OCI-LY7 (cell line): ENCODE measurements around the gene RPL12. TPM values are rescaled to one million over a fixed set of nuclear protein-coding genes. Genes with fewer than 3 reads are reported as not detected.

Source experiments
- BruUV-seq: library from RNA; stranded (reverse); fragments of 400-500 nt; replicated peaks from 2 replicates; lab custom pipeline; 2021; lab: Mats Ljungman, UMichigan
- CTCF ChIA-PET: fragments of 300-600 bp; sonication (Branson Sonifier 250); formaldehyde crosslinking; loops from one replicate; lab custom pipeline; 2022; ENCODE audit warnings: antibody characterized with exemption; ENCODE audit not compliant: unreplicated experiment; lab: Charles Lee
- POLR2A ChIA-PET: fragments of 300-600 bp; sonication (Branson Sonifier 250); formaldehyde crosslinking; loops from one replicate; lab custom pipeline; 2022; ENCODE audit warnings: antibody characterized with exemption; lab: Charles Lee
- DNase-seq: peaks from one replicate; pipeline ENCODE4 v3.0.0-alpha.2; 2015; ENCODE audit warnings: low spot score
- H2AFZ ChIP-seq: fragments of 200-600 bp; sonication (generic), shearing (Covaris generic); 2 replicates; pipeline ENCODE4 v1.6.1; 2014; ENCODE audit warnings: mild to moderate bottlenecking, antibody characterized with exemption, low read length, moderate library complexity
- H3K27ac ChIP-seq: fragments of 200-600 bp; sonication (generic); 2 replicates; pipeline ENCODE4 v1.5.1; 2014; ENCODE audit warnings: mixed run types, low read depth, mild to moderate bottlenecking, moderate library complexity, low read length, inconsistent platforms; ENCODE audit not compliant: poor library complexity, severe bottlenecking
- H3K36me3 ChIP-seq: fragments of 200-600 bp; sonication (generic); 2 replicates; pipeline ENCODE4 v1.6.1; 2014; ENCODE audit warnings: mild to moderate bottlenecking, antibody characterized with exemption, low read length, moderate library complexity, mixed read lengths; ENCODE audit not compliant: insufficient read depth
- H3K4me1 ChIP-seq: fragments of 200-600 bp; sonication (generic); 2 replicates; pipeline ENCODE4 v1.5.1; 2014; ENCODE audit warnings: mild to moderate bottlenecking, low read length; ENCODE audit not compliant: insufficient read depth, poor library complexity, severe bottlenecking
- H3K4me2 ChIP-seq: fragments of 200-600 bp; sonication (generic); 2 replicates; pipeline ENCODE4 v1.6.1; 2014; ENCODE audit warnings: mild to moderate bottlenecking, low read length
- H3K4me3 ChIP-seq: fragments of 200-600 bp; sonication (generic); 2 replicates; pipeline ENCODE4 v1.5.1; 2014; ENCODE audit warnings: mild to moderate bottlenecking, low read depth, low read length; ENCODE audit not compliant: poor library complexity, severe bottlenecking
- H3K79me2 ChIP-seq: fragments of 200-600 bp; sonication (generic); 2 replicates; pipeline ENCODE4 v1.6.1; 2016; ENCODE audit warnings: low read depth, mild to moderate bottlenecking, low read length, moderate library complexity, mixed read lengths; ENCODE audit not compliant: insufficient read depth
- H3K9me2 ChIP-seq: fragments of 200-600 bp; sonication (generic); 2 replicates; pipeline ENCODE4 v1.6.1; 2016; ENCODE audit warnings: mild to moderate bottlenecking, low read length, mixed read lengths; ENCODE audit not compliant: insufficient read depth
- H3K9me3 ChIP-seq: fragments of 200-600 bp; sonication (generic); 2 replicates; pipeline ENCODE4 v1.6.1; 2014; ENCODE audit warnings: mild to moderate bottlenecking, mixed run types, low read length, mixed read lengths
- H4K20me1 ChIP-seq: fragments of 200-600 bp; sonication (generic); 2 replicates; pipeline ENCODE4 v1.6.1; 2014; ENCODE audit warnings: mild to moderate bottlenecking, antibody characterized with exemption, low read length, moderate library complexity, mixed read lengths; ENCODE audit not compliant: insufficient read depth
- EZH2phosphoT487 ChIP-seq: fragments of 200-600 bp; sonication (generic); IDR thresholded peaks from 2 replicates; pipeline ENCODE4 v1.6.1; 2018; ENCODE audit warnings: low read depth, borderline replicate concordance, mild to moderate bottlenecking, mixed run types, antibody characterized with exemption, low read length, moderate library complexity, mixed read lengths
- intact Hi-C: fragments of 100-400 bp; cut with micrococcal nuclease; formaldehyde crosslinking; loops from one replicate; pipeline ENCODE4 v1.10.0; 2022; ENCODE audit not compliant: unreplicated experiment
- total RNA-seq, 2 experiments: library from RNA; depleted of rRNA in 1 of 2; stranded (reverse); fragments of >200 nt in 1 of 2; shearing (Covaris generic) in 1 of 2; gene quantifications; 2 replicates each; pipeline ENCODE4 v1.2.3, GENCODE V29; 2014 to 2022
- TF ChIP-seq, protein P1 (sequence below): fragments of 200-600 bp; sonication (generic); conservative IDR thresholded peaks from 2 replicates; pipeline ENCODE4 v1.5.1; 2014; ENCODE audit warnings: mild to moderate bottlenecking, antibody characterized with exemption, low read length, moderate library complexity, mixed read lengths

Gene RPL12
- total RNA-seq, 2 experiments from 2014 or later, result 1,622 to 1,868 TPM

DNA sequence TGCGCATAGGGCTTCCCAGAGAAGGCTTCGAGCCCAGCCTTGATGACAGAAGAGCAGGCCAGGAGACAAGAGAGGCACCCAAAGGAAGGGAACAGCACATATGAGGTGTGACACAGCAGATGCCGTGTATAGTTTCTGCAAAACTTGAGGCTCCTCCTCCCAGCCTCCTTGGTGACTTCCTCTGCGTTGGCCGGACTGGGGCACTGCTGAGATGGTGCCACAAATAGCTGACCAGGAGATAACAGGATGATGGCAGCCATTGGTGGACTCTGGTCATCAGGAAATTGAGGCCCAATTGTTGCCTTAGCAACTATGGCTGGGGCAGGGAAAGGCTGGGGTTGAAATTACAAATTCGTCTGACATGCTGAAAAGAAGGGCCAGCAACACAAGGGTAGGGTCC lies 31.9 kb downstream of the RPL12 start:
- Histone ChIP-seq H3K9me2 (no peaks in the 10 kb centered on the region), H4K20me1 (no peaks in the 10 kb centered on the region), H3K27ac (no peak overlapping the region), H3K4me1 (peaks cover 9% of the 10 kb centered on the region), H3K79me2 (peaks cover 10% of the 10 kb centered on the region; the same call in 1 of the 2 replicates), H3K4me3 (no peak overlapping the region), H3K36me3 (no peaks in the 10 kb centered on the region), H3K4me2 (no peak overlapping the region), H2AFZ (no peak overlapping the region), H3K9me3 (no peaks in the 10 kb centered on the region)
- ChIA-PET CTCF (no interaction called here), POLR2A (no interaction called here)
- BruUV-seq, result no TSS peak
- DNase-seq, result no peak
- intact Hi-C loops, result no loop called here
- TF ChIP-seq, protein P1, sequence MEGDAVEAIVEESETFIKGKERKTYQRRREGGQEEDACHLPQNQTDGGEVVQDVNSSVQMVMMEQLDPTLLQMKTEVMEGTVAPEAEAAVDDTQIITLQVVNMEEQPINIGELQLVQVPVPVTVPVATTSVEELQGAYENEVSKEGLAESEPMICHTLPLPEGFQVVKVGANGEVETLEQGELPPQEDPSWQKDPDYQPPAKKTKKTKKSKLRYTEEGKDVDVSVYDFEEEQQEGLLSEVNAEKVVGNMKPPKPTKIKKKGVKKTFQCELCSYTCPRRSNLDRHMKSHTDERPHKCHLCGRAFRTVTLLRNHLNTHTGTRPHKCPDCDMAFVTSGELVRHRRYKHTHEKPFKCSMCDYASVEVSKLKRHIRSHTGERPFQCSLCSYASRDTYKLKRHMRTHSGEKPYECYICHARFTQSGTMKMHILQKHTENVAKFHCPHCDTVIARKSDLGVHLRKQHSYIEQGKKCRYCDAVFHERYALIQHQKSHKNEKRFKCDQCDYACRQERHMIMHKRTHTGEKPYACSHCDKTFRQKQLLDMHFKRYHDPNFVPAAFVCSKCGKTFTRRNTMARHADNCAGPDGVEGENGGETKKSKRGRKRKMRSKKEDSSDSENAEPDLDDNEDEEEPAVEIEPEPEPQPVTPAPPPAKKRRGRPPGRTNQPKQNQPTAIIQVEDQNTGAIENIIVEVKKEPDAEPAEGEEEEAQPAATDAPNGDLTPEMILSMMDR, result no peak
- TF ChIP-seq EZH2phosphoT487, result no peak

DNA sequence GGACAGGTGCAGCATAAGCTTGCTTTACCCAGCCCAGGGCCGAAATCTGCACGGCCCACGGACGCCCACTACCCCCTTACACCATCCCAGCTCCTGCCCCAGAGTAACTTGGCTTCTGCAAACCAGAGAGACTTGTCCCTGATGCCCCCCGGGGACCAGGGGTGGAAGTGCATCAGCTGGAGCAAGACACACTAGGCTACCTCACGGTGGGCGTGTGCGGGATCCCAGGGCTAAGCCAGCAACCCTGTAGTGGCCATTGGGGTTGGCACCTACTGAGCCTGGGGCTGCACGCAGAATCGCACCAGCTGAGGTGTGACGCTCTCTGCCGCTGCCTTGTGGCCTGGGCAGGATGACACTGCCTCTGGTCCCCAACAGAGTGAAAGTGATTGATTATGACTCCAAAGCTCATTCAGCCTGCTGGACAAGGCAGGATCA lies 33.2 kb downstream of the RPL12 start:
- intact Hi-C loops, result no loop called here
- H3K9me2 ChIP-seq, result no peaks in the 10 kb centered on the region
- H2AFZ ChIP-seq, result no peak overlapping the region
- CTCF ChIA-PET, result no interaction called here
- H4K20me1 ChIP-seq, result no peaks in the 10 kb centered on the region
- H3K79me2 ChIP-seq, result peaks cover 6% of the 10 kb centered on the region; the same call in 1 of the 2 replicates
- no peak overlapping the region for H3K4me2 ChIP-seq
- H3K4me1 ChIP-seq, result peaks cover 7% of the 10 kb centered on the region
- no peaks in the 10 kb centered on the region for H3K9me3 ChIP-seq
- no peak overlapping the region for H3K27ac ChIP-seq
- no peak for TF ChIP-seq EZH2phosphoT487
- TF ChIP-seq, protein P1, result peak; percentile 67
- no peak overlapping the region for H3K4me3 ChIP-seq
- POLR2A ChIA-PET, result no interaction called here
- peak; percentile 51 for DNase-seq
- H3K36me3 ChIP-seq, result no peaks in the 10 kb centered on the region
- no TSS peak for BruUV-seq

DNA sequence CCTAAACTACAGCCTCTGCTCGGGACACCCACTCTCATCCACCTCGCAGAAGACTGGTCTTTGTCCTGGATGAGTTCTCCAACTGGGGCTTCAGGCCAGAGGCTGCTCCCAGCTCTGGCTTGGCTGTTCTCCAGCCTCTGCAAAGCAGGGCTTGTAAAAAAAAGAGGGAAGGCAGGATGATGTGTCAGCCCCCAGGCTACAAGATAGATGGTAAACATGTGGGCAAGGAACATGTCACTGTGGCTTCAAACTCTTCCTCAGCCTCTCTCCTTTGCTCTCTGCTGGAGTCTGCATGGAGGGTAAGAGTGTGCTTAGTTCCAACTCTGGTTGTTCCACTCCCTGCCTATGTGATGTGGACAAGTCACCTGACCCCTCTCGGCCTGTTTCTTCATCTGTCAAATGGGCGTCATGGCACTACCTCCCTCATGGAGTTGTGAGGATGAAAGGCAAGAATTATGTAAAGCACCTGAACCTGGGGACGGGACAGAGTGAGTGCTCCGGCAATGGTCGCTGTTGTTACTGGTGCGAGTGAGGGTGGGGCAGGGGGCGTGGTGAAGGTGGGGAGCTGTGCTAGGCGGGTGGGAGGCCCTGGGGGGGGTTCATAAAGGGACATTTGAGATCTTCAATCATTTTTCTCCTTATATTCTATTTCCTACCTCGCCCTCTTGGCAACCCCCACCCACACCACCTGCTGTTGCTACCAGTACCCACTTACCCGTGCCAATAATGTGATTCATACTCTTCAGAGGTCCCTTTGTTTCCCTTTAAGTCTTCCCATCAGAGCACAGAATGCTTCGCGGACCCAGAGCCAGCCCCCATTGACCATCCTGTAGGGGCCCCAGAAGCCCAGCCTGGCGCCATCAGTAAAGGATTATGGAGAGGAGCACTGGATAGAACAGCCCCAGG lies 33.8 kb downstream of the RPL12 start:
- H2AFZ ChIP-seq, result no peak overlapping the region
- intact Hi-C loops, result no loop called here
- no peaks in the 10 kb centered on the region for H3K79me2 ChIP-seq
- BruUV-seq, result no TSS peak
- no peak overlapping the region for H3K27ac ChIP-seq
- ChIA-PET CTCF (no interaction called here), POLR2A (no interaction called here)
- no peak overlapping the region for H3K4me2 ChIP-seq
- no peak for DNase-seq
- no peak overlapping the region for H3K4me3 ChIP-seq
- H3K36me3 ChIP-seq, result no peaks in the 10 kb centered on the region
- no peaks in the 10 kb centered on the region for H3K9me3 ChIP-seq
- peaks cover under 1% of the 10 kb centered on the region for H3K4me1 ChIP-seq
- no peak for TF ChIP-seq EZH2phosphoT487
- TF ChIP-seq, protein P1, result no peak
- no peaks in the 10 kb centered on the region for H3K9me2 ChIP-seq
- no peaks in the 10 kb centered on the region for H4K20me1 ChIP-seq
